ENCODE measurements around the gene XRCC2. TPM values are rescaled to one million over a fixed set of nuclear protein-coding genes. Genes with fewer than 3 reads are reported as not detected.

The XRCC2 gene
- total and polyA plus RNA-seq, 7 donors: 0.23 to 2.2 (median 0.34) TPM; not detected in 1

- no peaks in the 10 kb centered on the region for H3K27me3 ChIP-seq
- TF ChIP-seq POLR2AphosphoS5 (IDR thresholded peaks at IDR 0.05) (no peak), POLR2A (IDR thresholded peaks at IDR 0.05) (no peak), EP300 (IDR thresholded peaks at IDR 0.05) (no peak)
- TF ChIP-seq, protein P1, sequence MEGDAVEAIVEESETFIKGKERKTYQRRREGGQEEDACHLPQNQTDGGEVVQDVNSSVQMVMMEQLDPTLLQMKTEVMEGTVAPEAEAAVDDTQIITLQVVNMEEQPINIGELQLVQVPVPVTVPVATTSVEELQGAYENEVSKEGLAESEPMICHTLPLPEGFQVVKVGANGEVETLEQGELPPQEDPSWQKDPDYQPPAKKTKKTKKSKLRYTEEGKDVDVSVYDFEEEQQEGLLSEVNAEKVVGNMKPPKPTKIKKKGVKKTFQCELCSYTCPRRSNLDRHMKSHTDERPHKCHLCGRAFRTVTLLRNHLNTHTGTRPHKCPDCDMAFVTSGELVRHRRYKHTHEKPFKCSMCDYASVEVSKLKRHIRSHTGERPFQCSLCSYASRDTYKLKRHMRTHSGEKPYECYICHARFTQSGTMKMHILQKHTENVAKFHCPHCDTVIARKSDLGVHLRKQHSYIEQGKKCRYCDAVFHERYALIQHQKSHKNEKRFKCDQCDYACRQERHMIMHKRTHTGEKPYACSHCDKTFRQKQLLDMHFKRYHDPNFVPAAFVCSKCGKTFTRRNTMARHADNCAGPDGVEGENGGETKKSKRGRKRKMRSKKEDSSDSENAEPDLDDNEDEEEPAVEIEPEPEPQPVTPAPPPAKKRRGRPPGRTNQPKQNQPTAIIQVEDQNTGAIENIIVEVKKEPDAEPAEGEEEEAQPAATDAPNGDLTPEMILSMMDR (IDR thresholded peaks at IDR 0.05): no peak
- H3K27ac ChIP-seq: no peak overlapping the region
- intact Hi-C loops (cut with DNase I): no loop called here
- no peaks in the 10 kb centered on the region for H3K36me3 ChIP-seq
- H3K9me3 ChIP-seq: no peaks in the 10 kb centered on the region
- 95% methylated on average over 2 of the region's 2 CpGs for WGBS, 2 donors
- no peak overlapping the region for H3K4me3 ChIP-seq
- no peak for DNase-seq
- H3K4me1 ChIP-seq: no peaks in the 10 kb centered on the region
Measured at GRCh38 chr7:152596824-152597223, 79.1 kb downstream of the XRCC2 start.

Small RNAs within 50 kb of the gene (small RNA-seq; reads per million reads assigned to genes)
- gene RF00568: 0 reads per million in 3 donors

Other genes starting within 250 kb of the XRCC2 start
- 10 to 100 TPM; 46.4 to 75.6 (median 57.2) TPM for gene KMT2C, start 240.1 kb downstream of the XRCC2 start, total RNA-seq
- gene KMT2C, start 240.1 kb downstream of the XRCC2 start, polyA plus RNA-seq: 10 to 100 TPM in 1 of 3 donors, 1 to 10 TPM in 2; 7.4 to 18.9 (median 8.4) TPM
- gene ACTR3B, start 83.6 kb upstream of the XRCC2 start, total RNA-seq: 1 to 10 TPM; 2.2 to 7.5 (median 5.0) TPM
- 1 to 10 TPM; 2.3 to 6.5 (median 4.8) TPM for gene ACTR3B, start 83.6 kb upstream of the XRCC2 start, polyA plus RNA-seq

All from sigmoid colon (tissue), 7 donors.